GM18507 (cell line): ENCODE results near the gene PLAGL1.
"Not testable (repeated sequence)": the region's sequence is repeated elsewhere in the genome, so short reads cannot be mapped to it uniquely, and the experiment has no call there.

Experiments
- DNase-seq: peaks from one replicate; pipeline ENCODE4 v3.0.0; 2011; ENCODE audit warnings: low read depth; ENCODE audit not compliant: insufficient read length; ENCODE audit errors: extremely low spot score
- FAIRE-seq: peaks from 2 replicates; lab custom pipeline; 2011; peaks lifted over from hg19 to GRCh38; lab: Jason Lieb, UNC

The PLAGL1 gene

GRCh38 chr6:144008120-144008811, at the start of gene PLAGL1:
TSS of gene PLAGL1 (minus strand) at chr6:144008259. CDS start at chr6:143948136, 60,123 bp downstream.
- DNase-seq (no peak), FAIRE-seq (no peak)

DNA sequence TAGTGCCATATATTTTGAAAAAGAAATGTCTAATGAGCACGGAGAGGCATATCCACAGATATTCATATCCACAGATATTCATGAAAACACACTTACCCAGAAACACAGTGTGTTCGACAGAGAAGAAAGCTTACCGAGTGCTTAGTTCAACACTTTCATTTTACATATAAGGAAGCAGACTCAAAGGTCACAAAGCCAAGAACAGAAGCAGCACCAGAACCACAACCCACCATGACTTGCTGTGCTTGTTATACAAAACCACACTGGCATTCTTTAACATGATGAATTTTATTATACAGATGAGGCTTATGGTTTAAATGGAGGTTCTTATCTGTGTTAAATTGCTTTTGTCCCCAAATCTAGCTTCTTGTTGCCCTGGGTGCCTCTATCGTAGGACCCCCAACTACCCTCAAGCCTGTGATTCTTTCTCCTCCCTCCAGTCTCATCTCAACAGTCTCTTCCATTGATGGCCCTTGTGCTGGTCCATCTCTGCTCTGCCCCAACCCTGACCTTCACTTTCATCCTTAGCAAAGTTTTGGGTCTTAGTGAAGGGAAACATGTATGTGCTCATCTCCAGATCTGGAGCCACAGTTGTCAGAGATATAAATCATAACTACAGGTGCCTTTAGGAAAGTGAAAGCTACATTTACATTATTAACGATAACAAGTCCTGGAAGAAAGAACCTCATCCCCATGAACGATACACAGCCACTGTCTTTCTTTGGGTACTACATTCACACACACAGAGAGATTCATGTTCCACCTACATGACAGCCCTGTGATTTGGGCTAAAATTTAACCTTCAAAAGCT, 47.3 kb upstream of the PLAGL1 start:
- peak; percentile 89 for FAIRE-seq

DNA sequence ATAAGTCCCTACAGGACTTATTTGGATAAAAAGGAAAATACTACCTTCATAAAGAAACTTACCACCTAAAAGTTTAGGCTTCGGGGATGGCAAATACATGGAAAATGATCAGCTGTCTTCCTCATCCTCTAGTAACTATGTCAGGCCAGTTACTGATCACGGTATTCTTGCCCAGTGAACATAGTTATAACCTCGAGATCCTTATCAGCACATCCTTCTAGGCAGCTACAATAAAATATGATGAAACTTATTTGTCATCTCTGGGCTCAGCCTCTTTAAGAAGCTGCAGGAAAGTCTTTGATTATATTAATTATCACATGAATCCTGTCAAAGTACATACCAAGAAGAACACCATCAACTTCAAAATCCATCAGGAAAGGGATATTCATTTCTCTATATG, 45.5 kb upstream of the PLAGL1 start:
- FAIRE-seq: no peak
- DNase-seq: no peak

More for the DNA sequence above, 47.3 kb upstream of the PLAGL1 start:
- no peak for DNase-seq

DNA sequence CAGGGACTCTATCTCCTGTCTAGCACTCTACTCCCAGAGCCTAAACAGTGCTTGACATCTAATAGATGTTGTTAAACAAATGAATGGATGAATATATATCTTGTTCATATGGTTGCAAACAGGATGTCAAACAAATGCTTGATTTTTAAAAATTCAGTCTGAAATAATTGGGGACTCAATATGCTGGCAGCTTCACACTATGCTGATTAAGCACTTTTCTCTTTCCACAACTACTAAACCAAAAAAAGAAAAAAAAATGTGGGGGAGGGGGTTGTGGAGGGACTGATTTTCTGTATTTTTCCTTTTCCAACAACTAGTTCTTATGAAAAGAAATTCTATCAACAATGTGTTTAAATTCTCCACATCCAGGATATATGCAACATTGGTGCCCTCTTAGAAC, 44.4 kb upstream of the PLAGL1 start:
- DNase-seq (no peak), FAIRE-seq (no peak)

DNA sequence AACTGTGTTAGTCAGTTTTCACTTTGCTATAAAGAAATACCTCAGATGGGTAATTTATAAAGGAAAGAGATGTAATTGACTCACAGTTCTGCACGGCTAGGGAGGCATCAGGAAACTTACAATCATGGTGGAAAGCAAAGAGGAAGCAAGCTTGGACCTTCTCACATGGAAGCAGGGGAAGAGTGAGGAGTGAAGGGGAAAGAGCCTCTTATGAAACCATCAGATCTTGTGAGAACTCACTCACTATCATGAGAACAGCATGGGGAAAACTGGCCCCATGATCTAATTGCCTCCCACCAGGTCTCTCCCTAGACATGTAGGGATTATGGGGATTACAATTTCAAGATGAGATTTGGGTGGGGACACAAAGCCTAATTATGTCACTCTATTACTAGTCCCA, 41.3 kb upstream of the PLAGL1 start:
- DNase-seq: no peak
- no peak for FAIRE-seq

GRCh38 chr6:144047688-144048087, 39.6 kb upstream of the PLAGL1 start:
- DNase-seq: no peak
- no peak for FAIRE-seq

GRCh38 chr6:144046672-144047071, 38.6 kb upstream of the PLAGL1 start:
- DNase-seq, FAIRE-seq: not testable (repeated sequence)

DNA sequence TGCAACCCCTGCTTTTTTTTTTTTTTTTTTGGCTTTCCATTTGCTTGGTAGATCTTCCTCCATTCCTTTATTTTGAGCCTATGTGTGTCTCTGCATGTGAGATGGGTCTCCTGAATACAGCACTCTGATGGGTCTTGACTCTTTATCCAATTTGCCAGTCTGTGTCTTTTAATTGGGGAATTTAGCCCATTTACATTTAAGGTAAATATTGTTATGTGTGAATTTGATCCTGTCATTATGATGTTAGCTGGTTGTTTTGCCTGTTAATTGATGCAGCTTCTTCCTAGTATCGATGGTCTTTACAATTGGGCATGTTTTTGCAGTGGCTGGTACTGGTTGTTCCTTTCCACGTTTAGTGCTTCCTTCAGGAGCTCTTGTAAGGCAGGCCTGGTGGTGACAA, 36.9 kb upstream of the PLAGL1 start:
- DNase-seq, FAIRE-seq: not testable (repeated sequence)

GRCh38 chr6:144036835-144037195, 28.8 kb upstream of the PLAGL1 start:
- FAIRE-seq: no peak
- DNase-seq: no peak

- FAIRE-seq (peak; percentile 18), DNase-seq (no peak)
These were observed 28.2 kb upstream of the PLAGL1 start for GRCh38 chr6:144036064-144036834.

DNA sequence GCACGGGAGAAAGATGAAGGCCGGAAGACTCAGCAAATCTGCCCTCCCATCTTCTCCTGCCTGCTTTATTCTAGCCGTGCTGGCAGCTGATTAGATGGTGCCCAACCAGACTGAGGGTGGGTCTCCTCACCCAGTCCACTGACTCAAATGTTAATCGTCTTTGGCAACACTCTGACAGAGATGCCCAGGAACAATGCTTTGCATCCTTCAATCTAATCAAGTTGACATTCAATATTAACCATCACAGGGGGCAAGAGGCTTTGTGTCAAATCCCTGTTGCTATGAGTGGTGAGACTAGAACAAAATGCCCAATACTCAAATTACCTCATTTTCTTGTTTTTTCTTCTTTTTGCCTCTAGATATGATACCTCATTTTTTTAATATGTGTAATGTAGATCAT, 27.4 kb upstream of the PLAGL1 start:
- DNase-seq (no peak), FAIRE-seq (no peak)

DNA sequence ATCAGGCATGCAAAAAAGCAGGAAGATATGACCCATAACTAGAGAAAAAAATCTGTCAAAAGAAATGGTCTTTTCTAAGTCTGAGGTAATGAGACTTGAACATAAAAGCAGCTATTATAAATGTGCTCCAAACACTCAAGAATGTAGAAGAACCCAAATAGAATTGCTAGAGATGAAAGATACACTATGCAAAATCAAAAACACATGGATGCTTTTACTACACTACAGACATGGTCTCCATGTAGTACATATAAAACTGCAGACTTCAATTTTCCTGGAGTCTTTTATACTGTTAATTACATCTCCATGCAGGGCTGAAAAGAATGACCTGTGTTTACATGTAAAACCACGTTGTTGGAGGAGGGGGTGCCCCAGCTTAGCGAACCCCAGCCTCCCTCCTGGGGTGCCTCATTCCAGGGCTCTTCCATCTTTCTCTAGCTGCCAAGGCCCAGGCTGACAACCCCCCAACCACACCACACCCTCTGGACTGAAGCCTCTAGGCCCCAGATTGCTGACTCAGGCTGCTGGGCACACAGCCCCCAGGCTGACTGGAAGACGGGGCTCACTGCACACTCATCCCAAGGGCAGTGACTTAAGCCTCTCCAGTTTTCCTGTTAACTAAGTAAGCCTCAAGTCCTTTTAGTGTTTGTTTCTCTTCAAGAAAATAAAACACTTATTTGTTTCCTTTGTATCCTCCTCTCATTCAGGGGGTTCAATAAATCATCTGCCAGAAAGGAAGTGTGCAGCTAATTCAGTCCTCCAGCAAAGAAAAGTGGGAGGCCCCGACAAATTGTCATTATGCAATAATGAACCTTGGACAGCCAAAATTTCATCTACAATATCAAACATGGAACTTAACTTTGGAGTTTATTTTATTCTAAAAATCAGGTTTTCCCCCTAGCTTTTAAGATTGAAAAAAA, 26.0 kb upstream of the PLAGL1 start:
- DNase-seq: no peak
- FAIRE-seq: no peak

GRCh38 chr6:144029452-144029851, 21.4 kb upstream of the PLAGL1 start:
- peak; percentile 21 for FAIRE-seq
- DNase-seq: no peak

DNA sequence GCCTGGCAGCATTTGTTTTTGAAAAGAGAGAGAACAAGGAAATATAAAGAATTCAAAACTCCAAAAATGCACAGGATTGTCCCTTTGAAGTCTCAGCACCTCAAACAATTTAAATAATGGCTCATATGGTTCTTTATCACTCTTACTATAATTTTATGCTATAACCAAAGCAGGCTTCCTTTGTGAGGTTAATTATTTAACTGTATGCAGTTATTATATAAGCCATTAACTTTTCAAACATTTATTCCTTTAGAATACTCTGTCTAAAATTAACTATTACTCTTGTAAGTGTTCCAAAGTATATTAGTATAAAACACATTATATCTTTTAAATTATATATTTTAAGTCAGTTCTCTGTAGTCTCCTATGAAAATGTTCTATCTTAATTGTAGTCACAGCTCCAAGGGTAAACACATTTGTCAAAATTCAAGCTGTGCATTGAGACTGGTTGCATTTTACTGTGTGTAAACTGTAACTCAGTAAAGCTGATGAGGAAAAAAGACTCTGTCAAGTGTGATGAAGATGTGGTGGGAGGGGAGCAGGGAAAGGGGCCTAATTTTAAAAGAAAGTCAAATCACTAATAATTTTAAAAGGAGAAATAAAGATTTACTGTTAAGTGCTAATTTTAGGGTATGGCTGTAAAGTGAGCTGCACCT, 20.0 kb upstream of the PLAGL1 start:
- DNase-seq: no peak
- peak; percentile 5 for FAIRE-seq

DNA sequence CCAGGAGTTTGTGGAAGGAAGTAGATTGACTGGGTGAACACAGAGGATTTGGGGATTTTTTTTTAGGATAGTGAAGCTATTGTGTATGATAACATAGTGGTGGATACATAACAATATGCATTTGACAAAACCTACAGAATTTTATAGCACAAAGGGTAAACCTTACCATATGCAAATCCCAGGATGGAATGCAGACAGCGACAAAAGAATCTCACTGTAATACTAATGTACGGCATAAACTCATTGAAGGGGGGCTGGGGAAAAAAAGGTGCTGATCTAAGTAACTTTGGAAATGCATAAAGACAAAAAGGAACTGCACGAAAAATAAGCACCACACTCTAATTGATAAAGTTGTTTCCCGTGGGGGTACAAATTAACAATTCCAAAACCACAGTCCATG, 15.2 kb upstream of the PLAGL1 start:
- FAIRE-seq: no peak

DNA sequence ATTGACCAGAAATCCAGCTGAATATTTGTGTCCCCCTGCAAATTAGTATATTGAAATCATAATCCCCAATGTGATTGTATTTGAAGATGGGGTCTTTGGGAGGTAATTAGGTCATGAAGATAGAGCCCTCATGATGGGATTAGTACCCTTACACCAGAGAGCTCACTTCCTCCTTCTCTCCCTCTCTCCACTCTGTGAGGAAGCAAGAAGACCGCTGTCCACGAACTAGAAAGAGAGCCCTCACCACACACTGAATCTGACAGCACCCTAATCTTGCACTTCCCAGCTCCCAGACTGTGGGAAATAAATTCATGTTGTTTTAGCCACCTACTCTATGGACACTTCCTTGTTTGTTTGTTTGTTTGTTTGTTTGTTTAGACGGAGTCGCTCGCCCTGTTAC, 11.9 kb upstream of the PLAGL1 start:
- FAIRE-seq (peak; percentile 9), DNase-seq (no peak)

More for the DNA sequence above, 15.2 kb upstream of the PLAGL1 start:
- DNase-seq: no peak

DNA sequence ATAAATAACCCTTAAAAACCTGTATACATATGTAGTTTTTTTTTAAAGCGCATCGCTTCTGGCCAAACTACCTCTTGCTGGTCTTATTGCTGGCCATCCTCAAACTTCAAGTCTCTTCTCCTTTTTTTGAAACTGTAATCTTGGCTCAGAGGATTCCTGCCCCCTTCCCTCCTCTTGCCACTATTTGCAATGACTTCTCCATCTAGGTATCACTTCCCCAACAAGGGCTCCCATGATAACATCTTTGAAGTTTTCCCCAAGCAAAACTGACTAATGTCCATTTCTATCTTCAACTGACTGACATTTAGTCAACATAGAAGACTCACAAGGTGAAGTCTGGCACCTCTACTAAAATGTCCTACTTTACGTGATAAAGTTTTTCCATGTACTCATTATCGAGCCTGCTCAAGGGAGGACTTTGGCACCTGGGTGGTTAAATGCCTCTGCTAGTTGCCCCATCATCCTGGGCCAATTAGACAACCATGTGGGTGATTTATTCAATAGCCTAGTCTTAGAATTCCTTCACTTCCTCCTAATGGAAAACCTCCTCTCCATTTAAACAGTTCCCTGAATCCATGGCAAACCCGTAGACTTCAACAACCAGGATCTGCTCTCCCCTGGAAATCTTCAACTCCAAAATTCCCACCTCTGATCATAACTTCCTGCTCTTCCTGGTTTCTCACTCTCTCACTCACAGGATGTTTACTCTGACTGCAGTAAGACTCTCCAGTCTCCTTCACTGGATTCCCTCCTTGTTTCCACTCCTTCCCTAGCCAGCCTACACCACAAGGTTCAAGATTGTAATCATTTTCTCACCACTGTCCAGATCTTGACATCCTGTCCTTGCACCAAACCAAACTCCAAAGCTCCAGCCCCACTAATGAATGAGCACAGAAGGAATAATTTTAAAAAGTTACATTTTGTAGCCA, 9.4 kb upstream of the PLAGL1 start:
- DNase-seq: no peak
- peak; percentile 31 for FAIRE-seq

DNA sequence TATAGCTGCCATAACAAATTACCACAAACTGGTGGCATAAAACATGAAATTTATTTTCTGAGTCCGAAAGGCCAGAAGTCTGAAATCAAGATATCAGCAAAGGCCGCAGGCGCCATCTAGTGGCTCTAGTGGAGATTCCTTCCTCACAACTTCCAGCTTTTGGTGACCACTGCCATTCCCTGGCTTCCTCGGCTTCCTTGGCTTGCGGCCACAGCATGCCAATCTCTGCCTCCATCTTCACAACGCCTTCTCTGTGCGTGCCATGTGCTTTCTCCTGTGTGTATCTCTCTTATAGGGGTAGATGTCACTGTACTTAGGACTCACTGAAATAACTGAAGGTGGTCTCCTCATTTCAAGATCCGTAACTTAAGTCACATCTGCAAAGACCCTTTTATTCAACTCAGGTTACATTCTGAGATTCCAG, 5.4 kb upstream of the PLAGL1 start:
- no peak for DNase-seq
- peak; percentile 81 for FAIRE-seq
